H9 (cell line): ENCODE measurements around the gene SPTAN1. TPM values are rescaled to one million over a fixed set of nuclear protein-coding genes. Genes with fewer than 3 reads are reported as not detected.
A peak's percentile ranks its signal among the peaks of the same experiment; 100 is the strongest.

Experiments
- DNase-seq: peaks from one replicate; pipeline ENCODE4 v3.0.0-alpha.2; 2017
- H2AFZ ChIP-seq: one replicate; pipeline ENCODE4 v1.6.1; 2013; ENCODE audit warnings: mild to moderate bottlenecking, low read length, control low read depth, moderate library complexity
- H2AK5ac ChIP-seq: 2 replicates; pipeline ENCODE4 v1.6.1; 2013; ENCODE audit warnings: low read length, control low read depth, mixed read lengths; ENCODE audit not compliant: insufficient read length
- H2BK120ac ChIP-seq: one replicate; pipeline ENCODE4 v1.6.1; 2013; ENCODE audit warnings: low read depth, mild to moderate bottlenecking, low read length, control low read depth, inconsistent platforms; ENCODE audit not compliant: poor library complexity, severe bottlenecking
- H2BK12ac ChIP-seq: 2 replicates; pipeline ENCODE4 v1.6.1; 2013; ENCODE audit warnings: low read length, control low read depth, mixed read lengths, low read depth; ENCODE audit not compliant: insufficient read length
- H2BK15ac ChIP-seq: 2 replicates; pipeline ENCODE4 v1.6.1; 2013; ENCODE audit warnings: low read depth, low read length, control low read depth
- H2BK20ac ChIP-seq: one replicate; pipeline ENCODE4 v1.6.1; 2013; ENCODE audit warnings: low read depth, mild to moderate bottlenecking, low read length, control low read depth, inconsistent platforms; ENCODE audit not compliant: poor library complexity, severe bottlenecking
- H2BK5ac ChIP-seq: 2 replicates; pipeline ENCODE4 v1.6.1; 2013; ENCODE audit warnings: low read length, control low read depth, mixed read lengths; ENCODE audit not compliant: insufficient read length
- H3K14ac ChIP-seq: 2 replicates; pipeline ENCODE4 v1.6.1; 2013; ENCODE audit warnings: low read length, control low read depth; ENCODE audit not compliant: insufficient read depth
- H3K18ac ChIP-seq: 2 replicates; pipeline ENCODE4 v1.6.1; 2013; ENCODE audit warnings: low read depth, mild to moderate bottlenecking, mixed read lengths, low read length, control low read depth; ENCODE audit not compliant: insufficient read length
- H3K23ac ChIP-seq: 2 replicates; pipeline ENCODE4 v1.6.1; 2013; ENCODE audit warnings: low read length, control low read depth, mixed read lengths, low read depth; ENCODE audit not compliant: insufficient read length
- H3K23me2 ChIP-seq: 2 replicates; pipeline ENCODE4 v1.6.1; 2013; ENCODE audit warnings: low read depth, mild to moderate bottlenecking, mixed read lengths, low read length, control low read depth; ENCODE audit not compliant: insufficient read length, poor library complexity, severe bottlenecking
- H3K27ac ChIP-seq: 2 replicates; pipeline ENCODE4 v1.5.1; 2013; ENCODE audit warnings: low read length, control low read depth, mixed read lengths, low read depth; ENCODE audit not compliant: insufficient read length
- H3K27me3 ChIP-seq: 2 replicates; pipeline ENCODE4 v1.6.1; 2013; ENCODE audit warnings: low read length, control low read depth, inconsistent platforms; ENCODE audit not compliant: insufficient read depth
- H3K4ac ChIP-seq: 2 replicates; pipeline ENCODE4 v1.6.1; 2013; ENCODE audit warnings: low read depth, mild to moderate bottlenecking, control low read depth, inconsistent platforms, low read length, moderate library complexity
- H3K4me1 ChIP-seq: 2 replicates; pipeline ENCODE4 v1.6.1; 2013; ENCODE audit warnings: low read length, control low read depth, inconsistent platforms; ENCODE audit not compliant: insufficient read depth
- H3K4me2 ChIP-seq: 2 replicates; pipeline ENCODE4 v1.6.1; 2013; ENCODE audit warnings: low read length, control low read depth, mixed read lengths; ENCODE audit not compliant: insufficient read length, insufficient read depth
- H3K56ac ChIP-seq: 2 replicates; pipeline ENCODE4 v1.6.1; 2013; ENCODE audit warnings: low read depth, mild to moderate bottlenecking, mixed read lengths, low read length, control low read depth; ENCODE audit not compliant: insufficient read length
- H3K79me1 ChIP-seq: 2 replicates; pipeline ENCODE4 v1.6.1; 2013; ENCODE audit warnings: low read depth, mild to moderate bottlenecking, moderate library complexity, low read length, control low read depth, inconsistent platforms; ENCODE audit not compliant: insufficient read depth, poor library complexity, severe bottlenecking
- H3K79me2 ChIP-seq: 2 replicates; pipeline ENCODE4 v1.6.1; 2013; ENCODE audit warnings: low read length, control low read depth, inconsistent platforms; ENCODE audit not compliant: insufficient read depth
- H3K9ac ChIP-seq: 2 replicates; pipeline ENCODE4 v1.6.1; 2013; ENCODE audit warnings: low read length, control low read depth, mixed read lengths; ENCODE audit not compliant: insufficient read length; ENCODE audit errors: extremely low read depth
- H3K9me3 ChIP-seq: one replicate; pipeline ENCODE4 v1.6.1; 2013; ENCODE audit warnings: low read depth, low read length, inconsistent platforms; ENCODE audit not compliant: control insufficient read depth
- H3T11ph ChIP-seq: one replicate; pipeline ENCODE4 v1.6.1; 2013; ENCODE audit warnings: mild to moderate bottlenecking, low read length, control low read depth, inconsistent platforms
- H4K20me1 ChIP-seq: one replicate; pipeline ENCODE4 v1.6.1; 2013; ENCODE audit not compliant: control insufficient read depth, insufficient read length, insufficient read depth
- H4K5ac ChIP-seq: 2 replicates; pipeline ENCODE4 v1.6.1; 2013; ENCODE audit warnings: low read depth, mild to moderate bottlenecking, mixed read lengths, low read length, control low read depth; ENCODE audit not compliant: insufficient read length
- H4K8ac ChIP-seq: replicated peaks from 2 replicates; pipeline ENCODE4 v1.6.1; 2013; ENCODE audit warnings: low read length, control low read depth, mixed read lengths, low read depth; ENCODE audit not compliant: insufficient read length
- H4K91ac ChIP-seq: 2 replicates; pipeline ENCODE4 v1.6.1; 2013; ENCODE audit warnings: low read depth, mild to moderate bottlenecking, moderate library complexity, mixed read lengths, low read length, control low read depth; ENCODE audit not compliant: insufficient read length
- H3K27ac Mint-ChIP-seq, 3 experiments: 2 replicates in 2 of 3; 3 replicates in 1 of 3; pipeline ENCODE4 v1.8.0; 2020 to 2021; ENCODE audit warnings: mixed read lengths in 3 of 3, mild to moderate bottlenecking in 1 of 3, moderate library complexity in 1 of 3
- H3K27me3 Mint-ChIP-seq: 2 replicates; pipeline ENCODE4 v1.8.0; 2021; ENCODE audit warnings: low read depth, mild to moderate bottlenecking, moderate library complexity, mixed read lengths
- H3K36me3 Mint-ChIP-seq, 3 experiments: 2 replicates in 2 of 3; 3 replicates in 1 of 3; pipeline ENCODE4 v1.8.0; 2020 to 2021; ENCODE audit warnings: low read depth in 3 of 3, mixed read lengths in 3 of 3; ENCODE audit not compliant: insufficient read depth in 1 of 3
- H3K4me1 Mint-ChIP-seq, 2 experiments: 2 replicates each; pipeline ENCODE4 v1.8.0; 2020; ENCODE audit warnings: mixed read lengths in 2 of 2
- H3K4me3 Mint-ChIP-seq, 2 experiments: 2 replicates in 1 of 2; 3 replicates in 1 of 2; pipeline ENCODE4 v1.8.0; 2020 to 2021; ENCODE audit warnings: mild to moderate bottlenecking in 2 of 2, mixed read lengths in 2 of 2, moderate library complexity in 1 of 2
- H3K9me3 Mint-ChIP-seq, 2 experiments: 2 replicates in 1 of 2; 3 replicates in 1 of 2; pipeline ENCODE4 v1.8.0; 2020; ENCODE audit warnings: mild to moderate bottlenecking in 2 of 2, mixed read lengths in 2 of 2, moderate library complexity in 1 of 2
- WGBS: extraction: QIAGEN DNeasy Blood & Tissue Kit; methylation state at CpG from one replicate; pipeline ENCODE4 v1.1.7; 2013; ENCODE audit warnings: missing lambda C conversion rate, low lambda C conversion rate, mixed read lengths; ENCODE audit not compliant: insufficient read length; ENCODE audit errors: extremely low coverage; 5-methylcytosine and 5-hydroxymethylcytosine counted together
- total RNA-seq: library from RNA; stranded (reverse); gene quantifications from 2 replicates; pipeline ENCODE4 v1.2.1, GENCODE V29; 2021
- TF ChIP-seq, protein P1 (sequence below): fragments of 200-600 bp; sonication (generic); conservative IDR thresholded peaks from 3 replicates; pipeline ENCODE4 v1.8.0; 2021; ENCODE audit warnings: antibody characterized with exemption, mild to moderate bottlenecking

Gene SPTAN1
- total RNA-seq, 1 experiment from 2014 or later: 213 TPM

DNA sequence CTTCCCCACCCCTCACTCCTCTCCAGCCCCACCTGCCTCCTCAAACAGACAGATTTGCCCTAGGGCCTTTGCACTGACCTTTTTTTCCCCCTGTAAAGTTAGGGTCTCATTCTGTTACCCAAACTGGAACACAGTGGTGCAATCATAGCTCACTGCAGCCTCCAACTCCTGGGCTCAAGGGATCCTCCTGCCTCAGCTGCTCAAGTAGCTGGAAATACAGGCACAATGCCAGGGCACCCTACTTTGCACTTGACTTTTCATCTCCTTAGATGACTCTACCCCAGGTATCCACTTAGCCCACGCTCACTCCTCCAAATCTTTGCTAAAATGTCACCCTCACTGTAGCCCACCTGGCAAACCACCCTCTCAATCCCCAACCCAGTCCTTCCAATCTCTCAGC, 102.1 kb downstream of the SPTAN1 start:
- Histone ChIP-seq H3K27me3 (no peaks in the 10 kb centered on the region), H2AFZ (no peak overlapping the region), H2AK5ac (no peak overlapping the region), H4K5ac (no peak overlapping the region), H2BK20ac (no peak overlapping the region), H3K23me2 (no peaks in the 10 kb centered on the region), H4K20me1 (no peaks in the 10 kb centered on the region), H2BK120ac (no peak overlapping the region), H3K56ac (no peak overlapping the region), H3K9me3 (no peaks in the 10 kb centered on the region), H3K27ac (no peak overlapping the region), H3K79me2 (no peaks in the 10 kb centered on the region), H2BK5ac (no peak overlapping the region), H3K4ac (no peak overlapping the region; the same call in 1 of the 2 replicates), H3K4me1 (no peaks in the 10 kb centered on the region), H3K4me2 (no peak overlapping the region), H2BK12ac (no peak overlapping the region), H2BK15ac (no peak overlapping the region), H3K9ac (no peak overlapping the region), H3K14ac (no peak overlapping the region), H3T11ph (no peak overlapping the region), H3K23ac (no peak overlapping the region), H3K18ac (no peak overlapping the region), H3K79me1 (no peaks in the 10 kb centered on the region), H4K91ac (no peak overlapping the region), H4K8ac (no peak overlapping the region)
- WGBS: no CpG with 5 or more reads among the region's 1 CpG
- DNase-seq: no peak
- Mint-ChIP-seq H3K9me3 (no peaks in the 10 kb centered on the region), H3K4me1 (peaks cover 3 to 10% of the 10 kb centered on the region in 2 experiments; a peak in 2 of 4 replicates), H3K36me3 (peaks cover 7 to 13% (median 12%) of the 10 kb centered on the region in 3 experiments; a peak in 6 of 7 replicates), H3K27me3 (no peaks in the 10 kb centered on the region), H3K27ac (peak overlapping the region; percentile 7 to 70 (median 14); a peak in 2 of 7 replicates), H3K4me3 (peak overlapping the region; percentile 31 to 43; a peak in 4 of 5 replicates)
- TF ChIP-seq, protein P1, sequence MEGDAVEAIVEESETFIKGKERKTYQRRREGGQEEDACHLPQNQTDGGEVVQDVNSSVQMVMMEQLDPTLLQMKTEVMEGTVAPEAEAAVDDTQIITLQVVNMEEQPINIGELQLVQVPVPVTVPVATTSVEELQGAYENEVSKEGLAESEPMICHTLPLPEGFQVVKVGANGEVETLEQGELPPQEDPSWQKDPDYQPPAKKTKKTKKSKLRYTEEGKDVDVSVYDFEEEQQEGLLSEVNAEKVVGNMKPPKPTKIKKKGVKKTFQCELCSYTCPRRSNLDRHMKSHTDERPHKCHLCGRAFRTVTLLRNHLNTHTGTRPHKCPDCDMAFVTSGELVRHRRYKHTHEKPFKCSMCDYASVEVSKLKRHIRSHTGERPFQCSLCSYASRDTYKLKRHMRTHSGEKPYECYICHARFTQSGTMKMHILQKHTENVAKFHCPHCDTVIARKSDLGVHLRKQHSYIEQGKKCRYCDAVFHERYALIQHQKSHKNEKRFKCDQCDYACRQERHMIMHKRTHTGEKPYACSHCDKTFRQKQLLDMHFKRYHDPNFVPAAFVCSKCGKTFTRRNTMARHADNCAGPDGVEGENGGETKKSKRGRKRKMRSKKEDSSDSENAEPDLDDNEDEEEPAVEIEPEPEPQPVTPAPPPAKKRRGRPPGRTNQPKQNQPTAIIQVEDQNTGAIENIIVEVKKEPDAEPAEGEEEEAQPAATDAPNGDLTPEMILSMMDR: no peak
